Kasumi-1 (cell line): ENCODE measurements around the gene ITIH4.
"Not testable (repeated sequence)": the region's sequence is repeated elsewhere in the genome, so short reads cannot be mapped to it uniquely, and the experiment has no call there.

Experiments used
- DNase-seq, 2 experiments: peaks; one replicate each; lab custom pipeline; 2025; lab: John Stamatoyannopoulos, UW

The ITIH4 gene

DNA sequence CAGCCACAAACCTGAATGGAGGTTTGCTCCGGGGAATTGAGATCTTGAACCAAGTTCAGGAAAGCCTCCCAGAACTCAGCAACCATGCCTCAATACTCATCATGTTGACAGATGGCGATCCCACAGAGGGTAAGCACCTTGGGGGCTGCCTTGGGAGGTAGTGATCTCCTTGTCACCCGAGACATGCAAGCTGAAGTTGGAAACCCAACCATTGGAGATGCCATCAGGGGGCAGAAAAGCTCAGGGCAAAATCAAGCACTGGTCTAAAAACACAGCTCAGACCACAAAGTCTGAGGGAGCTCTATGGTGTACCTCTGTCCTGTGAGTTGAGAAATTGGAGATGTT lies 47.3 kb downstream of the ITIH4 start:
- DNase-seq, result no peak

DNA sequence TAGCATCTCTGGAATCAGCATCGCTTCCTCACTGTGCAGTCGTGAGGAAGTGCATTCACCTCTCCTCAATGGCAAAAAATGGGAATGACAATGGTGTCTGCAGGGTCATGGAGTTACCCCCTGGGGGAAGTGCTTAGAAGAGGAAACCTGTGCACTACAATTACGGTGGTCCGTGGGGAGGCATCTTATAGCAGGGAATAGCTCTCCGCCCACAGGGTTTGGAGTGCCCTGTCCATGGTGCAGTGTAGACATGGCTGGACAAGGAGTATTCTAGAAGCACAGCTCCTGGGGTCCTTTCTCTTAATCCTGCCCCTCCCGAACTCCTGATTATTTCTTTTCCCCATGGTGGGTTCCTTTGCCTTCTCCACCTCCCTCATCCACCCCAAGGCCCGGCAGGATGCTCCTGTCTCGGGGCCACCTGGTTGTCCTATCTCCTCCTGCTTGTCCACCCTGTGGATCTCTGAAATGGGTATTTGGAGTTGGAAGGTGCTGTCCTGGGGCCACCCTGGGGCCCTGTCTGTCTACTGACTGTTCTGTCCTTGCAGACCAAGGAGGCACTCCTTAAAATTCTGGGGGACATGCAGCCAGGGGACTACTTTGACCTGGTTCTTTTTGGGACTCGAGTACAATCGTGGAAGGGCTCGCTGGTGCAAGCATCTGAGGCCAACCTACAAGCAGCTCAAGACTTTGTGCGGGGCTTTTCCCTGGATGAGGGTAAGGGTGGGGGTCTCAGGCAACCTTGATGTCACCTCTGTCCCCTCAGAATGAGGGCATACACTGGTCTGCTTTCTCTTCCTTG lies 47.9 kb downstream of the ITIH4 start:
- no peak for DNase-seq

DNA sequence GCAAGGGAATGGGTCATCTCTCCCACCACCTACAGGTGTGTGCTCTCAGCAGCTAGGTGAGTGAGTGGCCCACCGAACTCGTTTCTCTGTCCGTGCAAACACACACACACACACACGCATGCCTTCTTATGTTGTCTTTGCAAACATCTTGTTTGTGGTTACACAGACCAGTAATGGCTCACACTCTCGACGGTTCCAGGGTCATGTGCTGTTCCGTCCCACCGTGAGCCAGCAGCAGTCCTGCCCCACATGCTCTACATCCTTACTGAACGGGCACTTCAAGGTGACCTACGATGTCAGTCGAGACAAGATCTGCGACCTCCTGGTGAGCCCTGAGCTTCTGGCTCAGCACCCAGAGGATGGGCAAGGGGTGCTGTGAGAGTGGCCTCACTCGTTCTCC lies 48.7 kb downstream of the ITIH4 start:
- no peak for DNase-seq

DNA sequence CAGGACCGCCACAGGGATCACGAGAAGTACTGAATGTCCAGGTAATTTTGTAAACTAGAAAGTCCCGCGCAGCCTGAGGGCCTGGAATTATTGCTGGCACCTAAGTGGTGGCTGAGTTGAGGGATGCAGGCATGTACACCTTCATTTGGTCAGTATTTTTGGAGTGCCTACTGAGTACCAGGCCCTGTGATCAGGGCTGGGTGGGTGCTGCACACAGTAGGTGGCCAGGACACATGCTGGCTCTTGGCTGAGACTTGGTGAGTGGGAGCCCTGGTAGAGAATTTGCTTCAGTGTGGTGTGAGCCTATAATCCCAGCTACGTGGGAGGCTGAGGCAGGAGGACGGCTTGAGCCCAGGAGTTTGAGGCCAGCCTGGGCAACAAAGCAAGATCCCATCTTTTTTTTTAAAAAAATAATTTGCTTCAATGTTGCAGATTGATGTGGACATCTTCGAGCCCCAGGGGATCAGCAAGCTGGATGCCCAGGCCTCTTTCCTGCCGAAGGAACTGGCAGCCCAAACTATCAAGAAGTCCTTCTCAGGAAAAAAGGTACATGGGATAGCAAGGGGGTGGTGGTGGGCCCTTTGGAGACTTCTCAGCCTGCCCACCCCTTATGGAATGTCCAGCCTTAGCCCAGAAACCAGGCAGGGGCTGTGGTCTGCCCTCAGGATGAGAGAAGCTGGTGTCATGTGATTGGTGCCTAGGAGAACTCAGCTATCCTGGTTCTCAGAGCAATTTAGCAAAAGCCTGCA lies 50.5 kb downstream of the ITIH4 start:
- DNase-seq, result no peak

DNA sequence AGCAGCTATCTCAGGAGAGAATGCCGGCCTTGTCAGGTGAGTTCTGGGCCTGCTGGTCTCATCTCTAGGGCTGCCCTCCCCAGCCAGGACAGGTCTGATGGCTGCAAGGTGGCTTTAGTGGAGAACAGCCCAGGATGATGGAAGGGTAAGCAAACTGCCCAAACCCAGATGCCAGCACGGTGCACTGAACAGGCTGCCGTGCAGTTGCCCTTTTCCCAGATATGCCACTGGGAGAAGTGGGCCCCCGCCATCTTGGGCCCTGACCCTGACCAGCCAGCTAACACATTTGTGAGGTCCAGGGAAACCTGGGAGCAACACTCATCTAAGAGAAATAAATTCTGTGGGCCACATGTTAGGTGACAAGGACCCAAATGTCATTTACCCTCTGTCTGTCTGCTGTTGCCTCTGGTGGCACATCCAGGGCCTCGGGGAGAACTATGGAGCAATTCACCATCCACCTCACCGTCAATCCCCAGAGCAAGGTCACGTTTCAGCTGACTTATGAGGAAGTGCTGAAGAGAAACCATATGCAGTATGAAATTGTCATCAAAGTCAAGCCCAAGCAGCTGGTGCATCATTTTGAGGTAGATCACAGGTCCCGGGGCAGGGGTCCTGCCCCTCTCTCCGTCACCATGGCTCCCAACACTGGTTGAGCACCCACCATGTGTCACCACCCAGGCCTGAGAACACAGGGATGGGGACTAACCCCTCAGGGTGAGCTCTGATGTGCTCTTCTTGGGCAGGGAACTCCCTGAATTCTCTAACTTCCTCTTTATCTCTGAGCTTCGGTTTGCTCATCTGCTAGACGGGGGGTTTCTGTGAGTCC lies 51.2 kb downstream of the ITIH4 start:
- DNase-seq, result peak; percentile 54 to 74

DNA sequence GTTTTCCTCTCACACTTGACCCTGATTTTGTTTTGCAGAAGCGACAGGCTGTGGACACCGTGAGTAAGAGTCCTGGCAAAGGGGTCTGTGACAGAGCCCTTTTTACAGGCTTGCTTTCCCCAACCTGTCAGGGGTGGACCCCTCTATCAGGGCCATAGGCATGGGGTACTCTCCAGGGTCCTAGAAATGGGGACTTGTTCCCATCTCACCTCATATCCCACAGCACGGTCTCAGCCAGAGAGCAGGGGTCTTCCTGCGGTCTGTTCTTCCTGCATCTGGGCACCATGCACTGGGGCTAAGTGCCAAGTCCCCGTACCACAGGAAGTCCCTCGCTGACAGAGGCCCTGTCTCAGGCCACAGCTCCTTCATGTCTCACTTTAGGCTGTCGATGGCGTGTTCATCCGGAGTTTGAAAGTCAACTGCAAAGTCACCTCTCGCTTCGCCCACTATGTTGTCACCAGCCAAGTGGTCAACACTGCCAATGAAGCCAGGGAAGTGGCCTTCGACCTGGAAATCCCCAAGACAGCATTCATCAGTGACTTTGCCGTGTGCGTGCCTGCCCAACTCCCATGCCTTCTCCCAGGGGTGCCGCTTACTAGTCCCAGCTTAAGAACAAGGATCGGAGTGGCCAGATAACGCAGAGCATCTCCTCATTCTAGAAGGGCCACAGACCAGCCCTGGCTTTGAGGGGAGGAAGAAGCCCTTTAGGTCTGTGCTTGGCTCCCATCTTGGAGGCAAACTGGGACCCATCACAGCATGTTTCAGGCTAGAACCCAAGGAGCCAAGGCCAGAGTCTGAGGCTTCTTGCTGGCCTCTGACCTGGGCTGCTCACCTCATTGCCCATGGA lies 52.3 kb downstream of the ITIH4 start:
- no peak for DNase-seq

DNA sequence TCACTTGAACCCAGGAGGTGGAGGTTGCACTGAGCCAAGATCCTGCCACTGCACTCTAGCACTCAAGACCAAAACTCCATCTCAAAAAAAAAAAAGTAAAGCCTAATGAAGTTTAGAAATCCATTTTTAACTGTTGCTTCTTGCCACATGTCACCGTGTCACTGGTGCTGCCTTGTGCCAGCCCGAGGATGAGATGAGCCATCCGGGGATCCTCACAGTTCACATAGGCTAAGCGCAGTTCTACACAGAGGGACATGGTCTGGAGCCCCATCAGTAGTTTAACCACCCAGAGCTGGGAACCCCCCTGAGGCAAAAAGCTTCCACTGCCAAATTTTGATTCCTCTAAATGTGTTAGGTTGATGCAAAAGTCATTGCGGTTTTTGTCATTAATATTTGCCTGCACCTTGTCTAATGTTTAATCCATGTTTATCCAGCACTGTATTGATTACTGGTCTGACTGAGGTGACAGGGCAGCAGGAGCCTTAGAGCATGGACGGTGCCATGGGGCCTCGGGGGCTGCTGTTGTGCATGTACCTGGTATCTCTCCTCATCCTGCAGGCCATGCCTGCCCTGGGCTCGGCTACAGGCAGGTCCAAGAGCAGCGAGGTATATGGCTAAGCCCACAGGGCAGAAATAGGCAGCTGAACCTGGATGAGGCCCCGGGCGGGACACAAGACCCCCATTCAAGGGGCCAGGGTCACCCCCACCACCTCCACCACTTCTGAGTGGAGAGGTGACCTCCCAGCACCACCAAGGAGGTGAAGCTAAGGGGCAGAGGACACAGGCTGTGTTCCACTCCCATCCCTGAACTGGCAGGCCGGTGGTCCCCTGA lies 53.1 kb downstream of the ITIH4 start, which contains the start of gene ITIH1:
ITIH1 (plus strand) TSS at position 473 of the 832 bp plus-strand sequence; CDS start at position 490, 17 bp downstream.
- no peak for DNase-seq

DNA sequence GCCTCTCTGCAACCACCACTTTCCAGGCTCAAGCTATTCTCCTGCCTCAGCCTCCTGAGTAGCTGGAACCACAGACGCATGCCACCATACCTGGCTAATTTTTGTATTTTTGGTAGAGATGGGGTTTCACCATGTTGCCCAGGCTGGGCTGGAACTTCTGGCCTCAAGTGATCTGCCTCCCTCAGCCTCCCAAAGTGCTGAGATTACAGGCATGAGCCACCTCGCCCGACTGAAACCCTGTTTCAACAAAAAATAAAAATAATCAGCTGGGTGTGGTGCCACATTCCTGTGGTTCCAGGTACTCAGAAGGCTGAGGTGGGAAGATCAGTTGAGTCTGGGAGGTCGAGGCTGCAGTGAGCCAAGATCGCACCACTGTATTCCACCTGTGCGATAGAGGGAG lies 54.0 kb downstream of the ITIH4 start:
- DNase-seq, result not testable (repeated sequence)

DNA sequence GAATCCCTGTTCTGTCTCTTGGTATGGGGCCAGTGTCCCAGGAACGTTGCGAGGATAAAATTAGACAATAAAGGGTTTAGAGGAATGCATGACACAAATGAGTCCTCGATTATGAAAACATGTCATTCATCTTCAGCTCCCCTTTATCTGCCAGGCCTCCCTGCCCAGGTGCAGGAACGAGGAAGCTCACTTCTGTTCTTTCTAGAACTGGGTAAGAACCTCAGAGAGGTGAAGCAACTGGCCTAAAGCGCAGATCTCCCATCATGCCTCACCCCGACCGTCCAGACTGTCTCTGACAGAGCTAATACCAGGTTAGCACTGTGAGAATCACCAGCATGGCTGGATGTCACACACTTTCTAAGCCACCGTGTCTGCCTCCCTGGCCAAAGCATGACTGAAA lies 54.6 kb downstream of the ITIH4 start:
- DNase-seq, result no peak

DNA sequence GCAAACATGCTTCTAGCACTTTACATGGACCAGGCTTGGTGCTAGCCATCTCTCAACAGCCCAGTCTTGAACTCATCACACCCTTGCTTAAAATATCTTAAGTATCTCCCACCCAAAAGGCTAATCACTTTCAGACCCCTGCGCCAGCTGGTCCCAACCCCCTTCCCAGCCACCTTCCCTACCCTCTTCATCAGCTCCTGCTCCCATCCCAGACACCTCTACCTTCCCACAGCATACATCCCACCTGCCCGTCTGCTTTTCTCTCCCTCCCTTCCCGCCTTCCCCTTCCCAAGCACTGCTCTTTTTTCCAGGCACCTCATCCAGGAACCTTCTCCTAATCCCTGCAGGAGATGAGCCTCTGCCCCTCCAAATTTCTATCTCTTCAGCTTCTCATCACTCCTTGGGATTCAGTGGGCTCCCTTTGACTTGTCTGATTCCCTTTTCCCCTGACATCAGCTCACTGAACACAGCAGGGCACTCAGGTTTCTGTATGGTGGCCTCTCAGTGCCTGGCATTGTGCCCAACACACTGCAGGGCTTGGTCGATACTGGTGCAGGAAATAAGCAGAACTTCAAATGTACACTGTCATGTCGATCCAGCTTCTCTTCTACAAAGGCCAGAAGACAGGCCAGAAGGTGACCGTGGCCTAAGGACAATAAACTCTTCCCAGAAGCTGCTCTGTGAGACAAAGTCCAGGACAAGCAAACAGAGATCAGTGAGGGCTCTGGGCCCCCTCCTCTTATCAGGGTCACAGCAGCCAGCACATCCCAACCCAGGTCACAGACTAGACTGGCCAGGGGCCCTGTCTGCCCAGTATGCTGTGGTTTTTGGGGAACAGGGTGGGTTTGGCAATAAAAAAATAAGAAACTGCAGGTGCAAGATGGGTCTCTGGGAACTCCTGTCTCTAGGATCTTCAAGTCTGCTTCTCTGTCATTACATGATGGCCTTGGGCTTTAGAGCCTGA lies 55.3 kb downstream of the ITIH4 start:
- no peak for DNase-seq

DNA sequence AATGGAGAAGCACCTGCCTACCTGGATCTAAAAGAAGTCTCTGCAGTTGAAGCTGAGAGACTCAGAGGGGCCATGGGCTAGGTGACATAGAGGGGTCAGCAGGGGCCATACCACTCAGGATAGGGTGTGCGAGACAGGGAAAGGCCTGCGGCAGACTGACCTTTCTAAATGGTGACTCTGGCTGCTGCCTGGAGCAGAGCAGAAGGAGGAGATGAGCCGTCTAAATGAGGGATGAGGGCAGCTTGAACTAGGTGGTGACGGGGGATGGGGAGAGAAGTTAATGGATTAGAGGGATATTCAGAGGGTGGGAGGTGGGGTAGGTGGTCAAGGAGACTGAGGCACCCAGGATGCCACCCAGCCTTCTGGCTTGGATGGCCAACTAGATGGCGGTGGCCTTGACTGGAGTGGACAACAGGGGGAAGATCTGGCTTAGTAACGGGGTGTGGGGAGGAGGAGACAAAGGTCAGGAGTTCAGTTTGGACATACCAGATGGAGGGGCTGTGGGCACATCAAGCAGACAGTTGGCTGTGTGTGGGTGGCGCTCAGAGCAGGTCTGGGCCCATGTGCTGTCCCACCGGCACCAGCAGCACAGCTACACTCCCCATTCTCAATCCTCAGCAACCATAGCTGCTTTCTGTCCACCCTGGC lies 56.3 kb downstream of the ITIH4 start:
- no peak for DNase-seq

DNA sequence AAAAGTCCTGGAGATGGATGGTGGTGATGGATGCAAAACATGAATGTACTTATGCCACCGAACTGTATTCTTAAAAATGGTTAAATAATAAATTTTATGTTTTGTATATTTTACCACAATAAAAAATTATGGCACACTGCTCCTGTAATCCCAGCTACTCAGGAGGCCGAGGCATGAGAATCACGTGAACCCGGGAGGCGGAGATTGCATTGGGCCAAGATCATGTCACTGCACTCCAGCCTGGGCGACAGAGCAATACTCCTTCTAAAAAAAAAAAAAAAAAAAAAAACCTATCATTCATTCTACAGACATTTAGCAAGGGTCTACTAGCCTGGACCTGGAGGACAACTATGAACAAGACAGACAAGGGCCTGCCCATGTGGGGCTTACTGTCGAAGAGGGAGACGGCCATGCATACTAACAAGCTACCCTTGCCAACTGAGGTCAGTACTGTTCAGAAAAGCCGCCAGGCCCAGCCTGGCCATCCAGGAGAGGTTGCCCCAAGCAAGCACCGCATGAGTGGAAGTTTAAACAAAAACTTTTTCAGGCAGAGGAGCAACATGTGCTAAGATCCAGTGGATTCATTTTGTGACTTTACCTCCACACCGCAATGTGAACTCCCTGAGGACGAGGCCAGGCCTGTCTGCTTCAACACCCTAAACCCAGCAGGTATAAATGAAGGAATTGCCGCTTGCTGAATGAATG lies 57.0 kb downstream of the ITIH4 start:
- no peak for DNase-seq

DNA sequence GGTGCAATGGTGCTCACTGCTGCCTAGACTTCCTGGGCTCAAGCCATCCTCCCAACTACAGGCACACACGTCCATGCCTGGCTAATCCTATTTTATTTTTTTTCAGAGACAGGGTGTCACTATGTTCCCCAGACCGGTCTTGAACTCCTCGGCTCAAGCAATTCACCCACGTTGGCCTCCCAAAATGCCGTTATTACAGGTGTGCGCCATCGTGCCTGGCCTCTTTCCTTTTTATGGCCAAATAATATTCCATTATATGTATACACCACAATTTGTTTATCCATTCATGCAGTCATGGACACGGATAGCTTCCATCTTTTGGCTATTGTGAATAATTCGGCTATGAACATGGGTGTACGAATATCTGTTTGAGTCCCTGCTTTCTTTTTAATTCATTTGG lies 58.8 kb downstream of the ITIH4 start:
- no peak for DNase-seq

DNA sequence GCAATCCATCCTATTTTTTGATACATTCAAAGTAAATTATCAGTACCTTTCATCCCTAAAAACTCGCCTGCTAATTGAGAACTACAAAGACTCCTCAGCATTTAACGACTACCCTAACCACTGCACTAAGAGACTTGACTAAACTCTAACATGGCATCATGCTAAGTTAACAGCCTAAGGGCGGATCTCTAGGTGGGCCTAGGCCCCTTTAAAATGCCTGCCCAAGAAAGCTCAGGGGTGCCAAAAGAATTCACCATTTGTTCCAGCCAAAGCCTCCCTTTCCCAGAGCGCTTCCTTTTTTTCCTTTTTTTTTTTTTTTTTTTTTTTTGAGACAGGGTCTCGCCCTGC lies 59.2 kb downstream of the ITIH4 start:
- DNase-seq, result no peak

DNA sequence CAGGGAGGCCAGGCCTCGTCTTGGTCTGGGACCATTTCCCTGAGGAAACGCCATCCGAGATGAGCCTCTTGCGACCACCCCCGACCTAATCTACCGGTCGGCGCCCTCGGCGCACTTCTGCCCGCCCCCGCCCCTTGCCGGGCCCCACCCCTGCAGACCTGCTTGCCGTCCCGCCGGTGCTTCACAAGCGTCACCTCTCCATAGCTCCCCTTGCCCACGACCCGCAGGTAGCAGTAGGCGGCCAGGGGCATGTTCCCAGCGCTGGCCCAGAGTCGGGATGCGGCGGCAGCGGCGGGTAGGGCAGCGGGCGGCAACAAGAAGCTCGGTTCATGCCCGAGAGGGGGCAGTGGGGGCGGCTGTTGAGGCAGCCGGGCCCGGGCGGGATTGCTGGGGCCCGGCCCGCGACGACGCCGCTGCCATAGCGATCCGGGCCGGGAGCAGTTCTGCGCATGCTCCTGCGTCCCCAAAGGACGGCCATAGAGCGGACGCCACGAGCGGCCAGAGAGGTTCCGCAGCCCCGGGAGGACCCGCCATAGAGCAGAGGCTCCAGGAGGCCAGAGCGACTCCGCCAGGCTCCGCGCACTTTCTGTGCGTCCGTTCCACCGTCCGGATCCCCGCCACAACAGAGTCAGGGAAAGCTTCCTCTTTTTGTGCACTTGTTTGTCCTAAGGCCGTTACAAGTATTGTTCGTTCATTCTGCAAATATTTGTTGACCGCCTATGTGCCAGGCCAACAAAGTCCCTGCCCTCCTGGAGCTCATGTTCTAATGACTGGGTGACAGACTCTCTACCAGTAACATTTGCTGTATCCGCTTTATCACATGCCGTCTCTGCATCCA lies 59.8 kb downstream of the ITIH4 start, which contains the start of gene NEK4:
NEK4 (minus strand) TSS at position 445 of the 838 bp plus-strand sequence; CDS start at position 251, 194 bp downstream.
- peak; percentile 91 to 94 for DNase-seq

DNA sequence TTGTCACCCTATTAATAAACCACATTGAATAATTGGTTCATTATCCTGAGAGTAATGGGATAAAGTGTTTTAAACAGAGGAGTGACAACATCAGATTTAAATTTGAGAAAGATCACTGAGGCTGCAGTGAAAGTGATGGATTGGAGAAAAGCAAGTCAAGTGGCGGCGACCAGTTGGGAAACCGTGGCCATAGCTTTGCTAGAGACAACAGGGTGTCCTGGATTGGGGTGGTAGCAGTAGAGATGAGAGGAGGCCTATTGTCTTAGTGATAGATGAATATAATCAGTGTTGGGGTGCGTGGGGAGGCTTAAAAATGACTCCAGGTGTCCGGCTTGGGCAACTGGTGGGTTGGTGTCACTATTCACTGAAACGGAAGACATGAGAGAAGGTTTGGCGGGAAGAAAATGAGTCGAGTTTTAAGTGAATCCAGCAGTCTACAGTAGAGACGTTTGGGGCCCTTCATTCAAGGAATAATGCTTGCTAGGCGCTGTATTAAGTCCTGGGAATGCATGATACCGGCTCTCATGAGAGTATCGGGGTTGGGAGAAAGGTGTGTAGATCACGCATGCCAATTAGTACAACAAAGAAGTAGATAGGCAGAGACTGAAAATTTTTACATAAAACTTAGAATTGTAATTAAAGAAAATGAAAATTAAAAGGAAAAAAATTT lies 60.6 kb downstream of the ITIH4 start:
- peak in 1 of 2 experiments; percentile 39 for DNase-seq

DNA sequence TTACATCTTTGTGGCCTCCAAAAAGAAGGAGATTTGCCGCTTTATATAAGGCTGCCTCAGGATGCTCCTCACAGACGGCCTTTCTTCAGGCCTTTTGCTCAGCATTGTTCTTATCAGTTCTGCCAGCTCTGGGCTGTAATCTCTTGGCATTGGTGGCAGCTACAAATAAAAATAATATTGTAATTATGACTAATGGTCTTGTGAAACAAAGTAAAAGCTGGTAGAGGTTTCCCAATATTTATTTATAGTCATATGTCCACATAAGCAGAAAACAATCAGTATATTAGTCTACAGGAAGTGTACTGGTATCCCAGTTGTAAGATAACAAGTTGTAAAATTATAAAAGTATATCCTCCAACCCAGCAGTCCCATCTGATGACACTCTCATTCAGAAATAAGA lies 67.0 kb downstream of the ITIH4 start:
- no peak for DNase-seq
